ENCODE measurements around the gene GJA9.

GJA9 gene

GRCh38 chr1:38860454-38860795, 21.0 kb downstream of the GJA9 start:
- H3K9me3 ChIP-seq (ENCODE audit: insufficient read depth, low read depth, low read length): no peaks in the 10 kb centered on the region
- H3K23ac ChIP-seq (ENCODE audit: low read length): no peak overlapping the region
- DNase-seq: peak in 1 of 2 donors; percentile 37
- H2BK120ac ChIP-seq (ENCODE audit: insufficient read depth, low read length, poor library complexity): no peak overlapping the region
- H3K79me1 ChIP-seq (ENCODE audit: low read length): peaks cover 4% of the 10 kb centered on the region
- WGBS (ENCODE audit: extremely low coverage, insufficient coverage, insufficient read length): no CpG with 5 or more reads among the region's 6 CpGs
- H3K14ac ChIP-seq (ENCODE audit: low read length): no peak overlapping the region
- no peaks in the 10 kb centered on the region for H3K27me3 ChIP-seq (ENCODE audit: insufficient read depth, low read length)
- H3K18ac ChIP-seq (ENCODE audit: low read length): no peak overlapping the region
- H3K79me2 ChIP-seq (ENCODE audit: control insufficient read depth, insufficient read depth, low read length, poor library complexity): peaks cover 9% of the 10 kb centered on the region
- no peak overlapping the region for H3K27ac ChIP-seq (ENCODE audit: low read depth, low read length)
- H2AK5ac ChIP-seq (ENCODE audit: low read length): no peak overlapping the region
- no peak overlapping the region for H3K4ac ChIP-seq (ENCODE audit: low read depth, low read length)
- H2BK5ac ChIP-seq (ENCODE audit: low read depth, low read length, poor library complexity): no peak overlapping the region
- H3K36me3 ChIP-seq (ENCODE audit: control insufficient read depth in 1 of 2, insufficient read depth in 2 of 2, low read length in 2 of 2): peaks cover 2 to 6% of the 10 kb centered on the region in 2 experiments
- peak overlapping the region; percentile 87 for H3K4me3 ChIP-seq (ENCODE audit: low read depth, low read length)
- H4K8ac ChIP-seq (ENCODE audit: low read depth, low read length): no peak overlapping the region
- peaks cover 0 to 2% of the 10 kb centered on the region in 2 experiments for H3K4me1 ChIP-seq (ENCODE audit: control insufficient read depth in 1 of 2, insufficient read depth in 2 of 2, low read length in 2 of 2)
- H3K4me2 ChIP-seq (ENCODE audit: low read length): peak overlapping the region; percentile 70
- no peak overlapping the region for H4K91ac ChIP-seq (ENCODE audit: low read depth, low read length)
- no peak overlapping the region for H3K9ac ChIP-seq (ENCODE audit: low read length)
- peak overlapping the region; percentile 88 for H2AFZ ChIP-seq (ENCODE audit: insufficient read depth, low read length, poor library complexity)
- no peak overlapping the region for H2BK12ac ChIP-seq (ENCODE audit: low read length)
- H4K12ac ChIP-seq (ENCODE audit: low read depth, low read length): no peak overlapping the region

GRCh38 chr1:38859561-38860453, 21.6 kb downstream of the GJA9 start, which contains the start of gene RRAGC:
TSS of gene RRAGC (minus strand) at chr1:38859772. CDS start at chr1:38859646, 126 bp downstream.
- Histone ChIP-seq H4K91ac (ENCODE audit: low read depth, low read length) (peak within 1 kb of the TSS; percentile 68), H3K27ac (ENCODE audit: low read depth, low read length) (peak within 1 kb of the TSS; percentile 61), H3K36me3 (ENCODE audit: control insufficient read depth in 1 of 2, insufficient read depth in 2 of 2, low read length in 2 of 2) (peaks cover 2 to 9% of the 10 kb centered on the region in 2 experiments), H3K23ac (ENCODE audit: low read length) (no peak within 1 kb of the TSS), H2AFZ (ENCODE audit: insufficient read depth, low read length, poor library complexity) (peak within 1 kb of the TSS; percentile 88), H2BK12ac (ENCODE audit: low read length) (no peak within 1 kb of the TSS), H3K18ac (ENCODE audit: low read length) (peak within 1 kb of the TSS; percentile 88), H2AK5ac (ENCODE audit: low read length) (no peak within 1 kb of the TSS), H2BK120ac (ENCODE audit: insufficient read depth, low read length, poor library complexity) (no peak within 1 kb of the TSS), H3K4ac (ENCODE audit: low read depth, low read length) (peak within 1 kb of the TSS; percentile 13), H3K79me1 (ENCODE audit: low read length) (peaks cover 4% of the 10 kb centered on the region), H3K4me3 (ENCODE audit: low read depth, low read length) (peak within 1 kb of the TSS; percentile 98), H4K8ac (ENCODE audit: low read depth, low read length) (peak within 1 kb of the TSS; percentile 81), H3K9me3 (ENCODE audit: insufficient read depth, low read depth, low read length) (no peaks in the 10 kb centered on the region), H3K27me3 (ENCODE audit: insufficient read depth, low read length) (no peaks in the 10 kb centered on the region), H3K14ac (ENCODE audit: low read length) (peak within 1 kb of the TSS; percentile 90), H3K9ac (ENCODE audit: low read length) (peak within 1 kb of the TSS; percentile 85), H3K4me1 (ENCODE audit: control insufficient read depth in 1 of 2, insufficient read depth in 2 of 2, low read length in 2 of 2) (peaks cover 0 to 2% of the 10 kb centered on the region in 2 experiments), H4K12ac (ENCODE audit: low read depth, low read length) (no peak within 1 kb of the TSS), H2BK5ac (ENCODE audit: low read depth, low read length, poor library complexity) (peak within 1 kb of the TSS; percentile 65), H3K4me2 (ENCODE audit: low read length) (peak within 1 kb of the TSS; percentile 96), H3K79me2 (ENCODE audit: control insufficient read depth, insufficient read depth, low read length, poor library complexity) (peaks cover 9% of the 10 kb centered on the region)
- DNase-seq: peak; percentile 100
- no CpG with 5 or more reads among the region's 70 CpGs for WGBS (ENCODE audit: extremely low coverage, insufficient coverage, insufficient read length)

GRCh38 chr1:38858833-38859560, 22.4 kb downstream of the GJA9 start:
- Histone ChIP-seq H3K36me3 (ENCODE audit: control insufficient read depth in 1 of 2, insufficient read depth in 2 of 2, low read length in 2 of 2) (peaks cover 2 to 9% of the 10 kb centered on the region in 2 experiments), H3K23ac (ENCODE audit: low read length) (no peak overlapping the region), H4K8ac (ENCODE audit: low read depth, low read length) (peak overlapping the region; percentile 59), H3K9me3 (ENCODE audit: insufficient read depth, low read depth, low read length) (no peaks in the 10 kb centered on the region), H3K79me2 (ENCODE audit: control insufficient read depth, insufficient read depth, low read length, poor library complexity) (peaks cover 9% of the 10 kb centered on the region), H3K4me2 (ENCODE audit: low read length) (peak overlapping the region; percentile 96), H3K27ac (ENCODE audit: low read depth, low read length) (peak overlapping the region; percentile 61), H3K4me1 (ENCODE audit: control insufficient read depth in 1 of 2, insufficient read depth in 2 of 2, low read length in 2 of 2) (peaks cover 0 to 2% of the 10 kb centered on the region in 2 experiments), H3K14ac (ENCODE audit: low read length) (peak overlapping the region; percentile 90), H3K27me3 (ENCODE audit: insufficient read depth, low read length) (no peaks in the 10 kb centered on the region), H3K18ac (ENCODE audit: low read length) (peak overlapping the region; percentile 88), H3K4me3 (ENCODE audit: low read depth, low read length) (peak overlapping the region; percentile 98), H4K12ac (ENCODE audit: low read depth, low read length) (no peak overlapping the region), H3K79me1 (ENCODE audit: low read length) (peaks cover 4% of the 10 kb centered on the region), H2BK120ac (ENCODE audit: insufficient read depth, low read length, poor library complexity) (no peak overlapping the region), H2BK12ac (ENCODE audit: low read length) (no peak overlapping the region), H2AK5ac (ENCODE audit: low read length) (no peak overlapping the region), H2BK5ac (ENCODE audit: low read depth, low read length, poor library complexity) (peak overlapping the region; percentile 65), H4K91ac (ENCODE audit: low read depth, low read length) (peak overlapping the region; percentile 68), H3K9ac (ENCODE audit: low read length) (peak overlapping the region; percentile 81), H2AFZ (ENCODE audit: insufficient read depth, low read length, poor library complexity) (peak overlapping the region; percentile 82), H3K4ac (ENCODE audit: low read depth, low read length) (peak overlapping the region; percentile 13)
- DNase-seq: peak; percentile 86 to 90
- no CpG with 5 or more reads among the region's 51 CpGs for WGBS (ENCODE audit: extremely low coverage, insufficient coverage, insufficient read length)

- Histone ChIP-seq H4K91ac (ENCODE audit: low read depth, low read length) (no peak overlapping the region), H3K27ac (ENCODE audit: low read depth, low read length) (no peak overlapping the region), H3K18ac (ENCODE audit: low read length) (no peak overlapping the region), H3K14ac (ENCODE audit: low read length) (no peak overlapping the region), H3K4me1 (ENCODE audit: control insufficient read depth in 1 of 2, insufficient read depth in 2 of 2, low read length in 2 of 2) (no peaks in the 10 kb centered on the region), H3K36me3 (ENCODE audit: control insufficient read depth in 1 of 2, insufficient read depth in 2 of 2, low read length in 2 of 2) (peaks cover 12 to 25% of the 10 kb centered on the region in 2 experiments), H3K4me3 (ENCODE audit: low read depth, low read length) (no peak overlapping the region), H3K9ac (ENCODE audit: low read length) (no peak overlapping the region), H3K79me2 (ENCODE audit: control insufficient read depth, insufficient read depth, low read length, poor library complexity) (peaks cover 3% of the 10 kb centered on the region), H3K79me1 (ENCODE audit: low read length) (no peaks in the 10 kb centered on the region), H4K8ac (ENCODE audit: low read depth, low read length) (no peak overlapping the region), H4K12ac (ENCODE audit: low read depth, low read length) (no peak overlapping the region), H2BK5ac (ENCODE audit: low read depth, low read length, poor library complexity) (no peak overlapping the region), H2BK12ac (ENCODE audit: low read length) (no peak overlapping the region), H2AK5ac (ENCODE audit: low read length) (no peak overlapping the region), H3K4me2 (ENCODE audit: low read length) (no peak overlapping the region), H2AFZ (ENCODE audit: insufficient read depth, low read length, poor library complexity) (no peak overlapping the region), H3K27me3 (ENCODE audit: insufficient read depth, low read length) (no peaks in the 10 kb centered on the region), H3K4ac (ENCODE audit: low read depth, low read length) (no peak overlapping the region), H3K23ac (ENCODE audit: low read length) (no peak overlapping the region), H2BK120ac (ENCODE audit: insufficient read depth, low read length, poor library complexity) (no peak overlapping the region), H3K9me3 (ENCODE audit: insufficient read depth, low read depth, low read length) (no peaks in the 10 kb centered on the region)
- WGBS (ENCODE audit: extremely low coverage, insufficient coverage, insufficient read length): no CpG with 5 or more reads among the region's 4 CpGs
- DNase-seq: no peak
Observed at GRCh38 chr1:38852780-38853179, 28.6 kb downstream of the GJA9 start.

All from trophoblast cell (in vitro differentiated cells and primary cell).